Heart right ventricle (tissue), 16 donors: ENCODE measurements around the gene ANKRD63. TPM values are rescaled to one million over a fixed set of nuclear protein-coding genes. Genes with fewer than 3 reads are reported as not detected.
A peak's percentile ranks its signal among the peaks of the same experiment; 100 is the strongest.

Source experiments
- ATAC-seq, 8 donors: fragments of 200-7000 bp; cut with Tn5 transposase; one replicate each; pipeline ENCODE4 v1.9.1; 2020; ENCODE audit warnings: mild to moderate bottlenecking in 8 of 8, moderate library complexity in 8 of 8, moderate number of reproducible peaks in 1 of 8
- DNase-seq, 2 donors: peaks; one replicate each; pipeline ENCODE4 v3.0.0-alpha.2; 2020
- H3K27ac ChIP-seq, 10 donors: fragments of 200-600 bp; sonication (generic) in 2 of 10; one replicate each; pipeline versions ENCODE4 v1.5.0 to v1.8.0; 2020 to 2022; ENCODE audit warnings: mild to moderate bottlenecking in 3 of 10
- H3K27me3 ChIP-seq, 7 donors: fragments of 200-600 bp; one replicate each; pipeline ENCODE4 v1.8.0; 2021 to 2022; ENCODE audit warnings: mild to moderate bottlenecking in 2 of 7
- H3K36me3 ChIP-seq, 9 donors: fragments of 200-600 bp; sonication (generic) in 1 of 9; one replicate each; pipeline versions ENCODE4 v1.5.0 to v1.8.0; 2020 to 2022; ENCODE audit warnings: mild to moderate bottlenecking in 2 of 9
- H3K4me1 ChIP-seq, 9 donors: fragments of 200-600 bp; sonication (generic) in 1 of 9; one replicate each; pipeline versions ENCODE4 v1.5.0 to v1.8.0; 2020 to 2022; ENCODE audit warnings: mild to moderate bottlenecking in 4 of 9
- H3K4me3 ChIP-seq, 10 donors: fragments of 200-600 bp; sonication (generic) in 2 of 10; one replicate each; pipeline versions ENCODE4 v1.5.0 to v1.8.0; 2020 to 2022; ENCODE audit warnings: mild to moderate bottlenecking in 7 of 10, moderate library complexity in 2 of 10
- H3K9me3 ChIP-seq, 11 donors: fragments of 200-600 bp in 10 of 11; sonication (generic) in 2 of 11; one replicate each; pipeline versions ENCODE4 v1.5.0 to v1.8.0; 2013 to 2022; ENCODE audit warnings: mild to moderate bottlenecking in 2 of 11, control low read depth in 1 of 11, moderate library complexity in 1 of 11
- WGBS, 2 donors: extraction: QIAGEN DNeasy Blood & Tissue Kit; methylation state at CpG; one replicate each; pipeline ENCODE4 v1.1.7; 2013; ENCODE audit warnings: inconsistent platforms in 1 of 2; 5-methylcytosine and 5-hydroxymethylcytosine counted together
- intact Hi-C, 10 donors: fragments of 100-400 bp; cut with DNase I; formaldehyde crosslinking; loops; one replicate each; pipeline versions ENCODE4 v1.11.1 to v1.14.2; 2022
- polyA plus RNA-seq, 2 donors: library from polyadenylated mRNA; stranded (reverse); fragments of 200-250 nt; gene quantifications; one replicate each; pipeline ENCODE4 v1.2.3, GENCODE V29; 2013
- total RNA-seq, 10 donors: library from RNA; stranded (reverse); fragmentation: NEBNext Ultra II Directional in 3 of 10; extraction: Animal tissue kit (Norgen Biotek cat#: 25700) in 3 of 10; gene quantifications; one replicate each; pipeline versions ENCODE4 v1.2.1 to v1.2.4, GENCODE V29; 2021 to 2023
- TF ChIP-seq, protein P1 (sequence below), 9 donors: fragments of 200-600 bp; sonication (generic) in 2 of 9; IDR thresholded peaks; one replicate each; pipeline versions ENCODE4 v1.5.0 to v1.8.0; 2021 to 2022; ENCODE audit warnings: antibody characterized with exemption in 9 of 9, mild to moderate bottlenecking in 5 of 9, moderate library complexity in 1 of 9
- donor health status: Arrhythmogenic right ventricular cardiomyopathy.
- donor health status: ischemic (EF 13 %, LVEDD 7.1; RV severe dilation, severe dysfunction).
- donor health status: healthy with polysubstance abuse.
- donor health status: DM: no; HTN: yes; CAD: no.
- donor health status: DM: no; HTN: no; CAD: no.
- donor health status: ischemic (EF 25% LVEDD 6.9; RV normal size, moderate dysfunction).
- donor health status: ischemic (EF 25% LVEDD 5.7; RV mildly dilated, moderate dysfunction).
- donor health status: healthy.
- donor health status: DM: yes; HTN: yes; CAD: no.
- donor health status: Ischemic cardiomyopathy.
- donor health status: ischemic (EF 35%, LVEDD 5.7; RV mildly dilated, moderate dysfunction).
- donor health status: nonischemic (EF 11% LVEDD 7.7; RV severe dilation, severe dysfunction).
- donor health status: DM: yes; HTN: yes; CAD: no.
- donor health status: PGD.
- donor health status: ischemic (EF 29% LVEDD 5.4; RV normal size, mild dysfunction).
- donor health status: nonischemic (EF 23%, LVEDD 6.1; RV moderate dilation, normal function).

Gene ANKRD63
- total and polyA plus RNA-seq, 12 donors: 0.26 to 1.9 (median 0.44) TPM; not detected in 8

DNA sequence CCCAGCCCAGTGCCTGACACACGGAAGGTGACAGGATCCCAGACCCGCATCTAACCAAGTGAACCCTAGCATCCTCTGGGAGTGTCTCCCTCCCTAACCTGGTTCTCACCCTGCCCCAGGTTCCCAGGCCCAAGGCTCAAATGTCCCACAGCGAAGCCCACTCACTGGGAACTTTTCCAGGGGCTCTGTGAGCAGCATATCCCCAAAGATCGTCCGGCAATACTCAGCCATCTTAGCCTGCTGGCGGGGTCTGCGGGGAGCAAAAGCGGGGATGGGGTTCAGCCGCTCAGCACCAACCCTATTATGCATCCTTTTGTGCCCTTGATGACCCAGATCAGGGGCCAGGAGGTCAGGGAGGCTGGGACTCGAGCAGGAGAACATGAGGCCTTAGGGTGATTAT, 14.5 kb upstream of the ANKRD63 start:
- Histone ChIP-seq H3K4me1 (peaks cover 4 to 48% (median 29%) of the 10 kb centered on the region in 9 donors), H3K27ac (no peak overlapping the region), H3K4me3 (no peak overlapping the region), H3K27me3 (peaks cover 0 to 4% (median 0%) of the 10 kb centered on the region in 7 donors), H3K36me3 (peaks cover 0 to 90% (median 0%) of the 10 kb centered on the region in 9 donors), H3K9me3 (peaks cover 0 to 18% (median 0%) of the 10 kb centered on the region in 11 donors)
- intact Hi-C loops: no loop called here
- DNase-seq (no peak), ATAC-seq (no peak)
- TF ChIP-seq, protein P1, sequence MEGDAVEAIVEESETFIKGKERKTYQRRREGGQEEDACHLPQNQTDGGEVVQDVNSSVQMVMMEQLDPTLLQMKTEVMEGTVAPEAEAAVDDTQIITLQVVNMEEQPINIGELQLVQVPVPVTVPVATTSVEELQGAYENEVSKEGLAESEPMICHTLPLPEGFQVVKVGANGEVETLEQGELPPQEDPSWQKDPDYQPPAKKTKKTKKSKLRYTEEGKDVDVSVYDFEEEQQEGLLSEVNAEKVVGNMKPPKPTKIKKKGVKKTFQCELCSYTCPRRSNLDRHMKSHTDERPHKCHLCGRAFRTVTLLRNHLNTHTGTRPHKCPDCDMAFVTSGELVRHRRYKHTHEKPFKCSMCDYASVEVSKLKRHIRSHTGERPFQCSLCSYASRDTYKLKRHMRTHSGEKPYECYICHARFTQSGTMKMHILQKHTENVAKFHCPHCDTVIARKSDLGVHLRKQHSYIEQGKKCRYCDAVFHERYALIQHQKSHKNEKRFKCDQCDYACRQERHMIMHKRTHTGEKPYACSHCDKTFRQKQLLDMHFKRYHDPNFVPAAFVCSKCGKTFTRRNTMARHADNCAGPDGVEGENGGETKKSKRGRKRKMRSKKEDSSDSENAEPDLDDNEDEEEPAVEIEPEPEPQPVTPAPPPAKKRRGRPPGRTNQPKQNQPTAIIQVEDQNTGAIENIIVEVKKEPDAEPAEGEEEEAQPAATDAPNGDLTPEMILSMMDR (IDR thresholded peaks at IDR 0.05): no peak
- WGBS, 2 donors: 93 to 95% methylated on average over 10 of the region's 10 CpGs

DNA sequence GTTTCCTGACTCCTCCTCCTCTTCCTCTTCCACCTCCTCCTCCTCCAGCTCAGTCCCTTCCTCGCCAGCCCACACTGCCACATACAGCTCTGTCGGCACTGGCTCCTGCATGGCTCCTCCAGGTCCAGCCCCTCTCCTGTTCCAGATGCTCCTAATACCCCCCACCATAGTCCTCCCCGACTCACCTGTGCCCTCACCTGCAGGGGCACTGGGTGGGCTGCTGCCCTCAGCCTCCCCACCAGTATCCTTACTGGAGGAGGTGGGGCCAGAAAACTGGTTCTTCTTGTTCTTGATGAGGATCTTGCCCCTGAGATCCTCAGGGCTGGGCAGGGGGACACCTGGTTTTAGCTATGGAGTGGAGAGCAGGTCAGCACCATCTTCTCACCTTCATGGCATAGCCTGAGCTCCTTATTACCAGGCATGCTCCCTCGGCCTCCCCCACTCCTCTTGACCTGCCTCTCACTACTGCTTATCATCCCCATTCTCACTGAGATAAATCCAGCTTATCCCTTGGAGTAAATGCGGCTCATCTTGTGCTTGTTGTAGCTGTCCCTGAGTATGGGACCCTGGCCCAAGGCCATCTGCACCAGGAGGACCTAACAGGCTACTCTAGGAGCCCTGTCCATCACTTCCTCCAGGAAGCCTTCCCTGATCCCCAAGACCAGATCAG, 13.8 kb upstream of the ANKRD63 start:
- intact Hi-C loops: no loop called here
- TF ChIP-seq, protein P1 (IDR thresholded peaks at IDR 0.05): no peak
- peaks cover 0 to 18% (median 0%) of the 10 kb centered on the region in 11 donors for H3K9me3 ChIP-seq
- no peak overlapping the region for H3K4me3 ChIP-seq
- DNase-seq (no peak), ATAC-seq (peak in 3 of 8 donors; percentile 5 to 31 (median 5))
- peaks cover 0 to 90% (median 0%) of the 10 kb centered on the region in 9 donors for H3K36me3 ChIP-seq
- peaks cover 0 to 9% (median 5%) of the 10 kb centered on the region in 7 donors for H3K27me3 ChIP-seq
- peak overlapping the region in 5 of 10 donors; percentile 29 to 64 (median 34) for H3K27ac ChIP-seq
- H3K4me1 ChIP-seq: peaks cover 4 to 45% (median 26%) of the 10 kb centered on the region in 9 donors
- 64 to 71% methylated on average over 5 of the region's 5 CpGs for WGBS, 2 donors

DNA sequence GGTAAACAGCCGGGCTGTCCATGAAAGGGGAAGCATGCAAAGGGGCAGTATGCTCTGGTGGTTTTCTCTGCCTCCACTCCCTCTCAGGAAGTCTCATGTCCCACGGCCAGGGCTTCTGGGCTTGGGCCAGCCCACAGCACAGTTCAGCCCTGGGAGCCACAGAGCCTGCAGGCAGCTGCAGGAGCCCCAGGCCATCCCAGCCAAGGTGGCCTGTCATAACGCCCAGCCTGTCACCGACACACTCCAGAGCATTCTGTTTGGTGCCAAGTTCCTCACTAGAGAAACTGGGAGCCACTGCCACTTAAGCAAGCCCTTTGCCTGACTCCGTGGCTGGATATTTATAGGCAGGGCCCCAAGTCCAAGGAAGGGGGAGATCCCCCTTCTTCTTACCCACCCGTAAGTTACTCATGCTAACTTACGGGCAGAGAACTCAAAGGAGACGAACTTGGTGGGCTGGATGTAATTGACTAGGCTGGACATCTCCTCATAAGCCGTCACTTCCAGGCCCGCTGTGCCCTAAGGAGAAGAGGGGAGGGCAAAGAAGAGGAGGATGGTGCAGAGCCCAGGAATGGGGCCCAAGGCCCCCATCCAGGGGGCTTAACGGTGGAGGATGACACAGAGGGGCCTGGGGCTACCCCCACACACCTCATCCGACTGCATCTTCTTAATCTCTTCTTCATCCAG, 13.2 kb upstream of the ANKRD63 start:
- H3K27me3 ChIP-seq: peaks cover 0 to 13% (median 8%) of the 10 kb centered on the region in 7 donors
- TF ChIP-seq, protein P1 (IDR thresholded peaks at IDR 0.05): no peak
- peaks cover 7 to 45% (median 29%) of the 10 kb centered on the region in 9 donors for H3K4me1 ChIP-seq
- H3K36me3 ChIP-seq: peaks cover 0 to 90% (median 0%) of the 10 kb centered on the region in 9 donors
- DNase-seq (peak; percentile 75 to 77), ATAC-seq (peak; percentile 83 to 97 (median 93))
- H3K27ac ChIP-seq: peak overlapping the region in 7 of 10 donors; percentile 14 to 64 (median 30)
- H3K4me3 ChIP-seq: no peak overlapping the region
- intact Hi-C loops: no loop called here
- WGBS, 2 donors: 25 to 45% methylated on average over 11 to 12 of the region's 12 CpGs
- H3K9me3 ChIP-seq: peaks cover 0 to 18% (median 0%) of the 10 kb centered on the region in 11 donors

DNA sequence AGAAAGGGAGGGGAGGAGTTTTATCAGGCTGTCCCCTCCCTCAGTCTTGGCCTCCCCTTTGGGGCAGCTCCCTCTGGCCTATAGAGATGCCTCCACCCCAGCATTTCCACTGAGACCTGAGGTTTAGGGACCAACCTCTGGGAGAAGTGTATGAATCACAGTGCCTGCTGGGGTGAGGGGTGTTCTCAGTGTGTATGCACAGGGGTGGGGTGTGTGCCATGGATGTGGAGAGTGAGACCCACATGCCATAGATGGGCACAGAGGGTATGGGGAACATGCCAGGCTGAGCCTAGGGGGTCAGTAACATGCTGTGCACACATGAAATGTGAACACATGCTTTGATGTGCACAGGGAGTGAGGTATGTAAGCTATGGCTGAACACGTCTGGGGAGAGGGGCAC, 12.4 kb upstream of the ANKRD63 start:
- H3K36me3 ChIP-seq: peaks cover 0 to 90% (median 0%) of the 10 kb centered on the region in 9 donors
- peak overlapping the region in 1 of 10 donors; percentile 15 for H3K27ac ChIP-seq
- peaks cover 0 to 14% (median 8%) of the 10 kb centered on the region in 7 donors for H3K27me3 ChIP-seq
- no peak overlapping the region for H3K4me3 ChIP-seq
- intact Hi-C loops: no loop called here
- peaks cover 0 to 11% (median 0%) of the 10 kb centered on the region in 11 donors for H3K9me3 ChIP-seq
- WGBS, 2 donors: 53 to 64% methylated on average over 1 of the region's 1 CpG
- TF ChIP-seq, protein P1 (IDR thresholded peaks at IDR 0.05): no peak
- DNase-seq (no peak), ATAC-seq (peak in 1 of 8 donors; percentile 11)
- peaks cover 8 to 47% (median 29%) of the 10 kb centered on the region in 9 donors for H3K4me1 ChIP-seq
